Activated CD8-positive, alpha-beta memory T cell treated with anti-CD3 and anti-CD28 coated beads for 36 hours (primary cell): Measurements from ENCODE around the gene HDAC9. TPM values are rescaled to one million over a fixed set of nuclear protein-coding genes. Genes with fewer than 3 reads are reported as not detected.

Source experiments
- CTCF ChIA-PET: fragments of 350-600 bp; sonication (Branson Sonifier 250); formaldehyde crosslinking; loops from one replicate; lab custom pipeline; 2021; ENCODE audit warnings: antibody characterized with exemption; lab: Charles Lee
- POLR2A ChIA-PET: fragments of 350-600 bp; sonication (Branson Sonifier 250); formaldehyde crosslinking; loops from one replicate; lab custom pipeline; 2021; ENCODE audit warnings: antibody characterized with exemption; lab: Charles Lee
- total RNA-seq, 2 experiments: library from RNA; stranded (reverse); gene quantifications; one replicate each; pipeline ENCODE4 v1.2.3, GENCODE V29; 2021

HDAC9 gene
- total RNA-seq, 2 experiments from 2014 or later: 2.5 to 3.2 TPM

- POLR2A ChIA-PET: no interaction called here
- CTCF ChIA-PET: no interaction called here
Measured at GRCh38 chr7:18798088-18798906, 302.7 kb downstream of the HDAC9 start.

DNA sequence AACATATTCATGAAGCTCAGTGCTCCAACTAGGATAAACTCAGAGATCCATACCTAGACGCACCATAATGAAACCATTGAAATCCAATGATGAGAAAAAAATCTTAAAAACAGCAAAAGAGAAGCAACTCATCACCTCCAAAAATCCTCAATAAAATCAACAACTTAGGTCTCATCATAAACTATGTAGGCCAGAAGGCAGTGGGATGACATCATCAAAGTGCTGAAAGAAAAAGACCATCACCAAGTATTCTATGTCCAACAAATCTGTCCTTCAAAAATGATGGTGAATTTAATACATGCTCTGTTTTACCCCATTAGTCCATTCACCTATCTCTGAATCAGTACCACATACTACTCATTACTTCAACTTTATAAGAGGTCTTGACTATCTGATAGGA lies 304.4 kb downstream of the HDAC9 start:
- CTCF ChIA-PET: no interaction called here
- POLR2A ChIA-PET: no interaction called here

DNA sequence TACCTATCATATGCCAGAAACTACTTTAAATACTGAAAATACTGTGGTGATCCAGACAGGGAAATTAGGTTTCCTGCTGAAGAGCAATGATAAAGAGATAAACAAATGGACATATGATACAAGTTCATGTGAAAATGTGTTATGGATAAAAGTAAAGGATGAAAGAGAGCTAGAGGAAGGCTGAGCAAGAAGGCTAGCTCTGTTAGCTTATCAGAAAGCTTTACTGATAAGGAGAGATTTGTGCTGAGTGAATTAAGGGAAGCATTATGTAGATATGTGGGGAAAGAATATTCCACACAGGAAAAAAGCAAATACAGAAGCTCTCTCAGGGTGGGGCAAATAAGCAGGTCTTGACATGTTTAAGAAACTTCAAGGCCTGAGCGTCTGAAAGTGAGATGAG lies 308.4 kb downstream of the HDAC9 start:
- ChIA-PET POLR2A (no interaction called here), CTCF (no interaction called here)

DNA sequence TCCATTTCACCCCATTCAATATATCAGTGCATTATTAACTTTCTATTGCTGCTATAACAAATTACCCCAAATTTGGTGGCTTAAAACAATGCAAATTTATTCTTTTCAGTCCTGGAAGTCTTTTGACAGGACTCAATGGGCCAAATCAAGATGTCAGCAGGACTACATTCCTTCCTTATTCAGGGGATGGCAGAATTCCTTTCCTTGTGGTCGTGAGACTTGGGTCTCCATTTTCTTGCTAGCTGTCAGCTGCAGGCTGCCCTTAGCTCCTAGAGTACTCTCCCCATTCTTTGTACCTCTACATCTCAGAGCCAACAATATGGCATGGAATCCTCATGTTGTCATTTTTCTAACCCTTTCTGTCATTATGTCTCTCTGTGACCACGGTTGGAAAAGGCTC lies 310.6 kb downstream of the HDAC9 start:
- POLR2A ChIA-PET: no interaction called here
- CTCF ChIA-PET: no interaction called here

GRCh38 chr7:18808026-18808425 lies 312.5 kb downstream of the HDAC9 start:
- POLR2A ChIA-PET: no interaction called here
- CTCF ChIA-PET: no interaction called here

DNA sequence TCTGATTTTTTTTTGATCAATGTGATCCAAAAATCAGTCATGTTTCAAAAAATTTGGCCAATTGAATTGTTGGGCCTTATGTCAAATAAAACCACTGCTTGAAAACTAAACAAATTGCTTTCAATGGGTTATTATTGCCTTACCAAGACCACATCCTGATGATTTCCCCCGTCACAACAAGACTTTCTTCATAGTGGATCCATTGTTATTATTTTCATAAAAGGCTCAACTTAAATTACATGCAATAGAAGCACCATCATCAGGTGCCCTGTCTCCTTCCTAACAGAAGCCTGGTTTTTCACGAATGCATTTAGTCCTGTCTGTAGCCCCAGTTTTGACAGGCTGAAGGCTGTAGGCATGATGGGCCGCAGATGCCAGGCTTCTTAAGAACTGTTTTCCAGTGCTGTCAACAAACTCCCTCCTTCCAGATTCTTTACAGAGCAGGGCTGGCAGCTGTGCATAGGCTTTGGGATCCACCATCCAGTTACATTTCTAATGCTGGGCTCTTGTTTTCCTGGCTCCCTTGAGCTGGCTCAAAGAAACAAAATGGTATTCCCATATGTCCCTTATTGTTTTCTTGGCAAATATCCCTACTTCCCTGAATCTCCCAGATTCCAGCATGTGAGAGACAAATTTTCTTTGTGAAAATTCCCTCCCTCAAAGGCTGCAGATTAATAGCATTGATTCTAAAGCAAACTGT lies 319.9 kb downstream of the HDAC9 start:
- CTCF ChIA-PET: no interaction called here
- POLR2A ChIA-PET: no interaction called here

DNA sequence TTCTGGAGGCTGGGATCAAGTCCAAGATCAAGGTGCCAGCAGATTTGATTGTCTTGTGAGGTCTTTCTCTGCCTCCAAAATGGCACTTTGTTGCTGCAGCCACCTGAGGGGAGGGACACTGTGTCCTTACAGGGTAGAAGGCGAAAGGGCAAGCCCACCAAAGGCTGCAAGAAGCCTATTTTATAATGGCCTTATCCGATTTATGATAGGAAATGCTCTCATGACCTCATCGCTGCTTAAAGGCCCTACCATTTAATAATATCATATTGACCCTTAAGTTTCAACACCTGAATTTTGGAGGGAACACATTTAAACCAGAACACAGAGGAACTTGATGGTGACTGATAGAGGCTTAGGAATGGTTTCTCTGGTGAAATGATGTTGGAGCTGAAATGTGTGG lies 325.4 kb downstream of the HDAC9 start:
- ChIA-PET CTCF (no interaction called here), POLR2A (no interaction called here)

DNA sequence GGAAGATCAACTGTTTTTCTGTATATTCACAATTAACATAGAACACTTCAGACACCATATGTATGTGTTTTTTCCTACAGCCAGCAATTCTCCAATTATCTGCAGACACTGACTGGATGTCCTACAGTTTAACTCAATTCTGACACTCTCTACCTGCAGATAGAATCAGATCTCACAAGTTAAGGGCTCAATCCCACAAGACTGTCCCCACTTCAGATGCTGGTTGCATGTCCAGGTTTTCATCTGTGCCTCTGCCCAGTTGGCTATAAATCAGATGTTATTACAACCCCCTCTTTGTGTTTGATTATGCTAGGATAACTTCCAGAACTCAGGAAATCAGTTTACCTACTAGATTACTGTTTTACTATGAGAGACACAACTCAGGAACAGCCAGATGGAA lies 326.0 kb downstream of the HDAC9 start:
- POLR2A ChIA-PET: no interaction called here
- CTCF ChIA-PET: no interaction called here

DNA sequence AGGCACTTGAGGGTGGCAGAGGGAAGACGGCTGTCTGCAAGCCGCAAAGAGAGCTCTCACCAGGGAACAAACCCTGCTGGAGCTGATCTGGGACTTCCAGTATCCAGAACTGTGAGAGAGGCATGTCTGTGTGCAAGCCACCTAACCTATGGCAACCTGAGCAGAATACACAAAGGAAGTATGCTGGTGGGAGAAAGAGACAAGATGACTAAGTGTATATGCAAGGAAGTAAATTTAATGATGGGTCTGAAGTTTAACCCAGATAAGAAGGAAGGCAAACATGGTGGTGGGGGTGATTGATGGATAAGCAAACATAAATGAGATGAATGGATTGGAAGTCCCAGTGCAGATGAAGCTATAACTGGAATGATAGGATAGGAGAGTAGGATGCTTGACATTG lies 328.6 kb downstream of the HDAC9 start:
- POLR2A ChIA-PET: no interaction called here
- CTCF ChIA-PET: no interaction called here

GRCh38 chr7:18828260-18828993 lies 332.9 kb downstream of the HDAC9 start:
- ChIA-PET POLR2A (no interaction called here), CTCF (no interaction called here)

GRCh38 chr7:18828994-18829857 lies 333.7 kb downstream of the HDAC9 start:
- ChIA-PET POLR2A (no interaction called here), CTCF (no interaction called here)

GRCh38 chr7:18829858-18830285 lies 334.3 kb downstream of the HDAC9 start:
- ChIA-PET CTCF (no interaction called here), POLR2A (no interaction called here)

GRCh38 chr7:18831419-18831818 lies 335.9 kb downstream of the HDAC9 start:
- ChIA-PET CTCF (interaction anchor here (1.0 kb wide), 1 partner anchor 41 kb away, joined by 3 read pairs; no protein-coding TSS in a partner anchor), POLR2A (no interaction called here)

DNA sequence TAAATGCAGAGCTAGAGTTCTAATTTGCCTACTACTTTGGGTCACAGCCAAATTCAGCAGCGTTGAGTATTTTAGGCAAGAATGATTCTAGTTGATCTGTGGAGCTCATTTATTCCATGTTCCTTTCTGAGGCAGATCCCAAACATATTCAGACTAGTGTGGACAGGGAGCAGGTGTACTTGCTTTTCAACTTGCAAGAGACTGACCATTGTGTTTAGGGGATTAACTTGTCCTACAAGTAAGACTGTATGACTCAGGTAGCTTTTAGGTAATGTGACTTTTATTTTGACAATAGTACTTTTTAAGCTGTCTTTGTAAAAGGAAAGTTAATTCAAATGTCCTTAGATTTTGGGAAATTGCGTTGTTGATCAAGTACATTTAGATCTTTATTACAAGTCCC lies 336.4 kb downstream of the HDAC9 start:
- ChIA-PET POLR2A (no interaction called here), CTCF (interaction anchor here (1.0 kb wide), 1 partner anchor 41 kb away, joined by 3 read pairs; no protein-coding TSS in a partner anchor)

DNA sequence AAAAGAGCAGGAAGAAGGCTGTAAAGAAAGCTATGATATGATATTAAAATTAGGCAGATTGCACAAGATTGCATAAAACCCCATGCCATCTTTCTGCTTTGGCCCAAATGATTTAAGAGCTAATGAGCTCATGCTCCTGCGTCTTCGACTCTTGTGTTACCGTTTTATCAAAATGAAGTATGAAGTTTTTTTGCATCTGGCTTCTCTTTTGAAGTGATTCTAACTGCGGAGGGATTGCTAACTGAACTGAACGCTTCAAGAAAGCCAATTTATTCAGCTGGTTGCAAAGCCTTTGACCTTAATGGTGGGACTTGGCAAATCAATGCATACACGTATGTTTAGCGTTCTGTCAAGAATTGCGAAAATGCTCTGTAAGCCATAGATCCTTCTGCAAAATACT lies 339.0 kb downstream of the HDAC9 start:
- ChIA-PET CTCF (no interaction called here), POLR2A (no interaction called here)

- ChIA-PET CTCF (no interaction called here), POLR2A (no interaction called here)
Measured at GRCh38 chr7:18835001-18835690, 339.6 kb downstream of the HDAC9 start.

- CTCF ChIA-PET: no interaction called here
- POLR2A ChIA-PET: no interaction called here
Measured at GRCh38 chr7:18843979-18844378, 348.4 kb downstream of the HDAC9 start.

DNA sequence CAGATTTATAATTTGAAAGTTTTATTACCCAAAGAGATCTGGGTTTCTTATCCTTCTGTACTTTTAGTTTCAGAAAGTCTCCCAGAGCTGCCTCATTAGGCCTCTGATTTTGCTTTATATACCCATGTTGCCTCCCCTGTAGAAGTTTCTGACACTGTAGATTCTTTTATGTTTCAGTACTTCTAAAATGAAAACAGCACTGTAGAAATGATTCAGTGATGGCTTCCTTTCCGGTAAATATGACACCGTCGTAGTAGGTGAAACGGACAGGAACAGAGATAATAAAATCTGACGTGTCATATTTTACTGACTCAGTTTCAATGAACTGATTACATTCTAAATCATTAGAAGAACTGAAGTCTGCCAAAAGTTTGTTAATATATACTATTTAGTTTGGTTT lies 349.2 kb downstream of the HDAC9 start:
- CTCF ChIA-PET: no interaction called here
- POLR2A ChIA-PET: interaction anchor here (0.7 kb wide), 1 partner anchor 521 kb away, joined by 6 read pairs; no protein-coding TSS in a partner anchor

DNA sequence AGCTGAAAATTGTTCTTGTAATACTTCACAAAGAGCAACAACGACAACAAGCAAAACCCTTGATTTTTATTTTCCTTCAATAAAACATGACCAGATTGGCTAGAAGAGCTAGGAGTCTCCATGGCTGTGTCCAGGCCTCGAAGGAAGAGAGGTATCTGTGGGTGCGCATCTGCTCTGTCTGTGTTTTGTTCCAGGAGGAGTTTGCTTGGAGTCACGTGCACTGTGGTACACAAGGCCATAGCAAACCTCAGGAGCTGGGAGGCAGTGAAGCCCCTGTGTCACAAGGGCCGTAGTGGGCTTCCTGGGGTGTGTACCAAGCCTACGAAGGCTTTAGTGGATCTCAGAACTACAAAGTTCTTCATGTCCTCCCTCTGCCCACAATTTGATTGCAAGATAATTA lies 350.2 kb downstream of the HDAC9 start:
- ChIA-PET CTCF (interaction anchor here (1.2 kb wide), 1 partner anchor 206 kb away, joined by 3 read pairs; no protein-coding TSS in a partner anchor), POLR2A (no interaction called here)
